Hematopoietic multipotent progenitor cell treated with erythropoietin and hydrocortisone succinate and interleukin-3 and kit ligand, for 8 days (in vitro differentiated cells): Measurements from ENCODE around the gene SLC18B1.
A peak's percentile ranks its signal among the peaks of the same experiment; 100 is the strongest.

Experiments used
- DNase-seq: peaks from one replicate; pipeline ENCODE4 v3.0.0-alpha.2; 2015

Gene SLC18B1

GRCh38 chr6:132798869-132799538, 567 bp upstream of the SLC18B1 start:
- DNase-seq, result peak; percentile 92

GRCh38 chr6:132795461-132795860, 3.0 kb downstream of the SLC18B1 start:
- DNase-seq, result no peak

- no peak for DNase-seq
Measured at GRCh38 chr6:132792510-132792909, 5.9 kb downstream of the SLC18B1 start.

- DNase-seq, result no peak
Measured at GRCh38 chr6:132790450-132790849, 8.0 kb downstream of the SLC18B1 start.

- DNase-seq, result no peak
Measured at GRCh38 chr6:132789396-132789776, 9.1 kb downstream of the SLC18B1 start.

GRCh38 chr6:132788658-132789395, 9.6 kb downstream of the SLC18B1 start:
- no peak for DNase-seq

- DNase-seq, result peak; percentile 82
Measured at GRCh38 chr6:132785936-132786335, 12.5 kb downstream of the SLC18B1 start.

- DNase-seq, result peak; percentile 44
Measured at GRCh38 chr6:132780770-132781371, 17.6 kb downstream of the SLC18B1 start.

- peak; percentile 41 for DNase-seq
Measured at GRCh38 chr6:132777881-132778280, 20.6 kb downstream of the SLC18B1 start.

- peak; percentile 80 for DNase-seq
Measured at GRCh38 chr6:132768051-132768517, 30.4 kb downstream of the SLC18B1 start.

- no peak for DNase-seq
Measured at GRCh38 chr6:132765560-132765959, 32.9 kb downstream of the SLC18B1 start.

GRCh38 chr6:132764370-132764769, 34.1 kb downstream of the SLC18B1 start:
- no peak for DNase-seq

GRCh38 chr6:132763269-132763668, 35.2 kb downstream of the SLC18B1 start:
- DNase-seq, result peak; percentile 30

GRCh38 chr6:132760256-132760655, 38.2 kb downstream of the SLC18B1 start:
- no peak for DNase-seq

- no peak for DNase-seq
Measured at GRCh38 chr6:132758689-132759088, 39.7 kb downstream of the SLC18B1 start.

- DNase-seq, result no peak
Measured at GRCh38 chr6:132752255-132752654, 46.2 kb downstream of the SLC18B1 start.

- no peak for DNase-seq
Measured at GRCh38 chr6:132751828-132752227, 46.6 kb downstream of the SLC18B1 start.

GRCh38 chr6:132751306-132751705, 47.1 kb downstream of the SLC18B1 start:
- no peak for DNase-seq

GRCh38 chr6:132750455-132751248, 47.8 kb downstream of the SLC18B1 start:
- no peak for DNase-seq

- no peak for DNase-seq
Measured at GRCh38 chr6:132749111-132749510, 49.3 kb downstream of the SLC18B1 start.

- DNase-seq, result no peak
Measured at GRCh38 chr6:132748446-132748845, 50.0 kb downstream of the SLC18B1 start.

GRCh38 chr6:132746048-132746447, 52.4 kb downstream of the SLC18B1 start:
- no peak for DNase-seq

- no peak for DNase-seq
Measured at GRCh38 chr6:132742495-132742894, 55.9 kb downstream of the SLC18B1 start.
